Panc1 (cell line): Measurements from ENCODE around the gene COG7. TPM values are rescaled to one million over a fixed set of nuclear protein-coding genes. Genes with fewer than 3 reads are reported as not detected.
"Not testable (repeated sequence)": the region's sequence is repeated elsewhere in the genome, so short reads cannot be mapped to it uniquely, and the experiment has no call there.

ENCODE experiments used
- ATAC-seq: fragments of 200-7000 bp; cut with Tn5 transposase; 2 replicates; pipeline ENCODE4 v1.9.1; 2020; ENCODE audit warnings: mild to moderate bottlenecking, moderate library complexity
- BruUV-seq: library from RNA; stranded (reverse); fragments of 400-500 nt; replicated peaks from 2 replicates; lab custom pipeline; 2021; lab: Mats Ljungman, UMichigan
- CTCF ChIA-PET: fragments of 300-600 bp; sonication (Branson Sonifier 250); formaldehyde crosslinking; loops from one replicate; lab custom pipeline; 2022; ENCODE audit warnings: antibody characterized with exemption; lab: Charles Lee
- POLR2A ChIA-PET: fragments of 300-600 bp; sonication (Branson Sonifier 250); formaldehyde crosslinking; loops from one replicate; lab custom pipeline; 2022; ENCODE audit warnings: antibody characterized with exemption; lab: Charles Lee
- DNase-seq: peaks from one replicate; pipeline ENCODE4 v3.0.0-alpha.2; 2010; ENCODE audit warnings: low read depth, low spot score
- H3K27ac ChIP-seq: 2 replicates; pipeline ENCODE4 v1.5.1; 2011; ENCODE audit warnings: mild to moderate bottlenecking, low read length, inconsistent platforms
- H3K27me3 ChIP-seq: fragments of 200-500 bp; sonication (Bioruptor generic); 2 replicates; pipeline ENCODE4 v1.6.0; 2014; ENCODE audit warnings: low read length, inconsistent platforms; ENCODE audit not compliant: control insufficient read depth, insufficient read depth
- H3K36me3 ChIP-seq: fragments of 200-500 bp; sonication (Bioruptor generic); 2 replicates; pipeline ENCODE4 v1.5.1; 2014; ENCODE audit warnings: inconsistent platforms, mild to moderate bottlenecking, low read length, moderate library complexity; ENCODE audit not compliant: control insufficient read depth, insufficient read depth
- H3K4me1 ChIP-seq: 2 replicates; pipeline ENCODE4 v1.5.1; 2011; ENCODE audit warnings: inconsistent platforms, mild to moderate bottlenecking, low read length, moderate library complexity; ENCODE audit not compliant: control insufficient read depth, insufficient read depth
- H3K4me3 ChIP-seq, 2 experiments: 2 replicates each; pipeline ENCODE4 v1.5.1; 2011 to 2012; ENCODE audit warnings: low read depth in 2 of 2, low read length in 2 of 2, mild to moderate bottlenecking in 2 of 2, inconsistent platforms in 1 of 2, moderate library complexity in 1 of 2
- H3K9me3 ChIP-seq: fragments of 200-500 bp; sonication (Bioruptor generic); 2 replicates; pipeline ENCODE4 v1.5.1; 2014; ENCODE audit warnings: low read depth, mild to moderate bottlenecking, inconsistent platforms, low read length, moderate library complexity; ENCODE audit not compliant: control insufficient read depth, insufficient read depth
- CTCF ChIP-seq: fragments of 450-650 bp; IDR thresholded peaks from 2 replicates; pipeline ENCODE4 v1.5.1; 2017; ENCODE audit warnings: mild to moderate bottlenecking
- POLR2AphosphoS5 ChIP-seq: IDR thresholded peaks from 2 replicates; pipeline ENCODE4 v1.6.1; 2012; ENCODE audit warnings: mild to moderate bottlenecking, low read depth, low read length, moderate library complexity
- REST ChIP-seq, 2 experiments: IDR thresholded peaks; 2 replicates each; pipeline ENCODE4 v1.6.1; 2011 to 2012; ENCODE audit warnings: low read depth in 2 of 2, control low read depth in 1 of 2, low read length in 1 of 2, mild to moderate bottlenecking in 1 of 2, moderate library complexity in 1 of 2; ENCODE audit not compliant: insufficient read depth in 1 of 2
- SIN3A ChIP-seq: IDR thresholded peaks from 2 replicates; pipeline ENCODE4 v1.6.1; 2012; ENCODE audit warnings: low read depth, mild to moderate bottlenecking, low read length, moderate library complexity, borderline replicate concordance; ENCODE audit not compliant: insufficient read depth
- TCF7L2 ChIP-seq: IDR thresholded peaks from 2 replicates; pipeline ENCODE4 v1.6.1; 2011; ENCODE audit warnings: mild to moderate bottlenecking, low read depth, low read length, inconsistent platforms
- in situ Hi-C: cut with HindIII; loops from 2 replicates; pipeline ENCODE4 v1.10.0; 2016; ENCODE audit warnings: low sequenced_read_pairs, low pct_unique_long_range_greater_than_20kb
- intact Hi-C: fragments of 100-400 bp; cut with micrococcal nuclease; formaldehyde crosslinking; loops from one replicate; pipeline ENCODE4 v1.10.0; 2022; ENCODE audit not compliant: unreplicated experiment
- total RNA-seq: library from RNA; stranded (reverse); gene quantifications from one replicate; pipeline ENCODE4 v1.2.1, GENCODE V29; 2021; ENCODE audit not compliant: unreplicated experiment

COG7 gene
- total RNA-seq, 1 experiment from 2014 or later, result 25.3 TPM

- intact Hi-C loops (no loop called here), in situ Hi-C loops (no loop called here)
- H3K36me3 ChIP-seq, result peaks cover 17% of the 10 kb centered on the region
- no peak overlapping the region for H3K4me3 ChIP-seq
- no TSS peak for BruUV-seq
- POLR2A ChIA-PET, result interaction anchor here (0.6 kb wide), 1 partner anchor 1138 kb away, joined by 15 read pairs; no protein-coding TSS in a partner anchor
- H3K27me3 ChIP-seq, result no peaks in the 10 kb centered on the region
- ATAC-seq (no peak), DNase-seq (no peak)
- CTCF ChIA-PET, result no interaction called here
- no peaks in the 10 kb centered on the region for H3K4me1 ChIP-seq
- no peak for TF ChIP-seq CTCF
- TF ChIP-seq SIN3A, result no peak
- TF ChIP-seq POLR2AphosphoS5, result no peak
- TF ChIP-seq REST (IDR thresholded peaks at IDR 0.05; ENCODE audit: insufficient read depth in 1 of 2, low read depth in 2 of 2, low read length in 1 of 2), result no peak
- no peak for TF ChIP-seq TCF7L2
- no peaks in the 10 kb centered on the region for H3K9me3 ChIP-seq
- no peak overlapping the region for H3K27ac ChIP-seq
These were observed 32.2 kb upstream of the COG7 start for GRCh38 chr16:23485257-23485614.

DNA sequence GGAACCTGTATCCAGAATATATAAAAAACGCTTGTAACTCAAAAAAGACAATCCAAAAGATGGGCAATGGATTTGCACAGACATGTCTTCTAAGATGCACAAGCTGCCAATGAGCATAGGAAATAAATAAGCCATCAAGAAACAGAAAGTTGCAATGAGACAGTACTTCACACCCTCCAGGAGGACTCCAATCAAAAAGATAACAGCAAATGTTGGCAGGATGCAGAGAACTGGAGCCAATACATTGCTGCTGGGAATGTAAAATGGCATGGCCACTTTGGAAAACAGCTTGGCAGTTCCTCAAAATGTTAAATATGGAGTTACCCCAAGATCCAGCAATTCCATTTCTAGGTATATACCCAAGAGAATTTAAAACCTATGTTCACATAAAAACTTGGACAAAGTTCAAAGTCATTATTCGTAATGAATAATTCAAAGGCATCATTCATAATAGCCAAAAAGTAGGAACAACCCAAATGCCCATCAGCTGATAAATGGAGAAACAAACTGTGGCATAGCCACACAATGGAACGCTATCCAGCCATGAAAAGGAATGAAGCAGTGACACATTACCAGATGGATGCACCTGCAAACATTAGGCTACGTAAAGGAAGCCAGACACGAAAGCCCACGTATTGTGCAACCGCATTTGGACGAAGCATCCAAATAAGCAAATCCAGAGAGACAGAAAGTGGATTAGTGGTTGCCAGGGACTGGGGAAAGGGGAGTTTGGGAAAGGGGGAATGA lies 31.7 kb upstream of the COG7 start:
- no peaks in the 10 kb centered on the region for H3K9me3 ChIP-seq
- H3K36me3 ChIP-seq, result peaks cover 18% of the 10 kb centered on the region
- ChIA-PET POLR2A (interaction anchor here (0.6 kb wide), 1 partner anchor 1139 kb away, joined by 15 read pairs; no protein-coding TSS in a partner anchor), CTCF (no interaction called here)
- no peak overlapping the region for H3K27ac ChIP-seq
- intact Hi-C loops (no loop called here), in situ Hi-C loops (no loop called here)
- no peak for DNase-seq
- no peak overlapping the region for H3K4me3 ChIP-seq
- no peak for ATAC-seq
- H3K4me1 ChIP-seq, result no peaks in the 10 kb centered on the region
- H3K27me3 ChIP-seq, result no peaks in the 10 kb centered on the region
- TF ChIP-seq POLR2AphosphoS5, result no peak
- TF ChIP-seq SIN3A, result no peak
- TF ChIP-seq TCF7L2, result no peak
- TF ChIP-seq CTCF, result no peak
- TF ChIP-seq REST (IDR thresholded peaks at IDR 0.05; ENCODE audit: insufficient read depth in 1 of 2, low read depth in 2 of 2, low read length in 1 of 2), result no peak
- no TSS peak for BruUV-seq

DNA sequence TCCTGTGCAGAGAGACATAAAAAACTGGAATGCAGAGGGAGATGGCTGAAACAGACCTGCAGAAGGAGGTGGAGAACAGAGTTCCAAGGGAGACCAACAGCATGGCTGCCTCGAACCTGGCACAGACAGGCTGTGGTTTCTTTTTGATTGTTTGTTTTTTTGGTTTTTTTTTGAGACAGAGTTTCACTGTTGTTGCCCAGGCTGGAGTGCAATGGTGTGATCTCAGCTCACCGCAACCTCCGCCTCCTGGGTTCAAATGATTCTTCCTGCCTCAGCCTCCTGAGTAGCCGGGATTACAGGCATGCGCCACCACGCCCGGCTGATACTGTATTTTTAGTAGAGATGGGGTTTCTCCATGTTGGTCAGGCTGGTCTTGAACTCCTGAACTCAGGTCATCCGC lies 30.5 kb upstream of the COG7 start:
- in situ Hi-C loops, H3K4me3 ChIP-seq, DNase-seq, CTCF ChIA-PET, H3K9me3 ChIP-seq, POLR2A ChIA-PET, intact Hi-C loops, H3K27ac ChIP-seq, BruUV-seq, H3K27me3 ChIP-seq, H3K4me1 ChIP-seq, ATAC-seq: not testable (repeated sequence)
- peaks cover 14% of the 10 kb centered on the region for H3K36me3 ChIP-seq
